ENCODE results near the gene CLEC16A. TPM values are rescaled to one million over a fixed set of nuclear protein-coding genes. Genes with fewer than 3 reads are reported as not detected.
"Not testable (repeated sequence)": the region's sequence is repeated elsewhere in the genome, so short reads cannot be mapped to it uniquely, and the experiment has no call there.

The CLEC16A gene
- total RNA-seq, 1 donor from 2014 or later = 58.1 TPM

GRCh38 chr16:10921536-10922327 is 22.6 kb upstream of the CLEC16A start:
- H3K27ac Mint-ChIP-seq (ENCODE audit: unreplicated experiment) = no peak overlapping the region
- no peak overlapping the region for H3K4me3 Mint-ChIP-seq (ENCODE audit: unreplicated experiment)
- H3K9me3 Mint-ChIP-seq (ENCODE audit: unreplicated experiment) = no peaks in the 10 kb centered on the region
- no peak for DNase-seq (ENCODE audit: low spot score)
- no peak for TF ChIP-seq CTCF (IDR thresholded peaks at IDR 0.05; ENCODE audit: unreplicated experiment)
- no peaks in the 10 kb centered on the region for H3K4me1 Mint-ChIP-seq (ENCODE audit: unreplicated experiment)
- peaks cover 3% of the 10 kb centered on the region for H3K27me3 Mint-ChIP-seq (ENCODE audit: unreplicated experiment)
- H3K36me3 Mint-ChIP-seq (ENCODE audit: low read depth, unreplicated experiment) = no peaks in the 10 kb centered on the region

- Mint-ChIP-seq H3K4me3 (ENCODE audit: unreplicated experiment) (no peak overlapping the region), H3K36me3 (ENCODE audit: low read depth, unreplicated experiment) (no peaks in the 10 kb centered on the region), H3K27ac (ENCODE audit: unreplicated experiment) (no peak overlapping the region), H3K27me3 (ENCODE audit: unreplicated experiment) (peaks cover 3% of the 10 kb centered on the region), H3K9me3 (ENCODE audit: unreplicated experiment) (no peaks in the 10 kb centered on the region), H3K4me1 (ENCODE audit: unreplicated experiment) (no peaks in the 10 kb centered on the region)
- TF ChIP-seq CTCF (IDR thresholded peaks at IDR 0.05; ENCODE audit: unreplicated experiment) = no peak
- no peak for DNase-seq (ENCODE audit: low spot score)
These were observed 21.8 kb upstream of the CLEC16A start for GRCh38 chr16:10922328-10923145.

- H3K27ac Mint-ChIP-seq (ENCODE audit: unreplicated experiment) = no peak overlapping the region
- H3K27me3 Mint-ChIP-seq (ENCODE audit: unreplicated experiment) = peaks cover 3% of the 10 kb centered on the region
- H3K9me3 Mint-ChIP-seq (ENCODE audit: unreplicated experiment) = no peaks in the 10 kb centered on the region
- H3K4me3 Mint-ChIP-seq (ENCODE audit: unreplicated experiment) = no peak overlapping the region
- DNase-seq (ENCODE audit: low spot score) = no peak
- no peaks in the 10 kb centered on the region for H3K4me1 Mint-ChIP-seq (ENCODE audit: unreplicated experiment)
- peaks cover 5% of the 10 kb centered on the region for H3K36me3 Mint-ChIP-seq (ENCODE audit: low read depth, unreplicated experiment)
- no peak for TF ChIP-seq CTCF (IDR thresholded peaks at IDR 0.05; ENCODE audit: unreplicated experiment)
These were observed 21.2 kb upstream of the CLEC16A start for GRCh38 chr16:10923146-10923649.

- Mint-ChIP-seq H3K9me3 (ENCODE audit: unreplicated experiment) (no peaks in the 10 kb centered on the region), H3K36me3 (ENCODE audit: low read depth, unreplicated experiment) (peaks cover 5% of the 10 kb centered on the region), H3K27me3 (ENCODE audit: unreplicated experiment) (peaks cover 3% of the 10 kb centered on the region), H3K4me1 (ENCODE audit: unreplicated experiment) (no peaks in the 10 kb centered on the region), H3K4me3 (ENCODE audit: unreplicated experiment) (no peak overlapping the region), H3K27ac (ENCODE audit: unreplicated experiment) (no peak overlapping the region)
- no peak for TF ChIP-seq CTCF (IDR thresholded peaks at IDR 0.05; ENCODE audit: unreplicated experiment)
- no peak for DNase-seq (ENCODE audit: low spot score)
These were observed 20.6 kb upstream of the CLEC16A start for GRCh38 chr16:10923650-10924214.

GRCh38 chr16:10925285-10925684 is 19.1 kb upstream of the CLEC16A start:
- H3K27ac Mint-ChIP-seq (ENCODE audit: unreplicated experiment); DNase-seq (ENCODE audit: low spot score); H3K9me3 Mint-ChIP-seq (ENCODE audit: unreplicated experiment); H3K4me1 Mint-ChIP-seq (ENCODE audit: unreplicated experiment); H3K4me3 Mint-ChIP-seq (ENCODE audit: unreplicated experiment); H3K27me3 Mint-ChIP-seq (ENCODE audit: unreplicated experiment); H3K36me3 Mint-ChIP-seq (ENCODE audit: low read depth, unreplicated experiment): not testable (repeated sequence)
